ENCODE data around the gene UPK1A. TPM values are rescaled to one million over a fixed set of nuclear protein-coding genes. Genes with fewer than 3 reads are reported as not detected.

UPK1A gene
- total and polyA plus RNA-seq, 2 of the 8 experiments (the other 6 are each of a cell fraction or from before 2014, with no cell fraction given): 0.56 to 9.9 TPM

DNA sequence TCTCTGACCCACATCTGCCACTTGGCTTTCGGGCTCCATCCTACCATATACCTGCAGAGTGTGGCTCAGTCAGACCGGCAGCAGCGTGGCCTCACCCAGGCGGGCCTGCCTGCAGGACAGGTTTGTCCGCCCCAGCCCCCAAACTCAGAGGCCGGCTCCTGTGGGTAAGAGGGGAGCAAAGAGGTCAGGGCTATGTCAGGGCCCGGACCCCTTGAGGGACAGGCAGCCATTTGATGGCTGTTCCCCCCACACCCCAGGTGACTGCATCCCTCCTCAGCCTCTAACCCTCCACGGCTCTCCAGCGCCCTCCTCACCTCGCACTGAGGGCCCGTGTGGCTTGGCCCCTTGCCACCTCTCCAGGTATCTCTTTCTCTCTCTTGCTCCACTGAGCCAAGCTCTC is 25.7 kb downstream of the UPK1A start (continued):
- TF ChIP-seq, protein P1, sequence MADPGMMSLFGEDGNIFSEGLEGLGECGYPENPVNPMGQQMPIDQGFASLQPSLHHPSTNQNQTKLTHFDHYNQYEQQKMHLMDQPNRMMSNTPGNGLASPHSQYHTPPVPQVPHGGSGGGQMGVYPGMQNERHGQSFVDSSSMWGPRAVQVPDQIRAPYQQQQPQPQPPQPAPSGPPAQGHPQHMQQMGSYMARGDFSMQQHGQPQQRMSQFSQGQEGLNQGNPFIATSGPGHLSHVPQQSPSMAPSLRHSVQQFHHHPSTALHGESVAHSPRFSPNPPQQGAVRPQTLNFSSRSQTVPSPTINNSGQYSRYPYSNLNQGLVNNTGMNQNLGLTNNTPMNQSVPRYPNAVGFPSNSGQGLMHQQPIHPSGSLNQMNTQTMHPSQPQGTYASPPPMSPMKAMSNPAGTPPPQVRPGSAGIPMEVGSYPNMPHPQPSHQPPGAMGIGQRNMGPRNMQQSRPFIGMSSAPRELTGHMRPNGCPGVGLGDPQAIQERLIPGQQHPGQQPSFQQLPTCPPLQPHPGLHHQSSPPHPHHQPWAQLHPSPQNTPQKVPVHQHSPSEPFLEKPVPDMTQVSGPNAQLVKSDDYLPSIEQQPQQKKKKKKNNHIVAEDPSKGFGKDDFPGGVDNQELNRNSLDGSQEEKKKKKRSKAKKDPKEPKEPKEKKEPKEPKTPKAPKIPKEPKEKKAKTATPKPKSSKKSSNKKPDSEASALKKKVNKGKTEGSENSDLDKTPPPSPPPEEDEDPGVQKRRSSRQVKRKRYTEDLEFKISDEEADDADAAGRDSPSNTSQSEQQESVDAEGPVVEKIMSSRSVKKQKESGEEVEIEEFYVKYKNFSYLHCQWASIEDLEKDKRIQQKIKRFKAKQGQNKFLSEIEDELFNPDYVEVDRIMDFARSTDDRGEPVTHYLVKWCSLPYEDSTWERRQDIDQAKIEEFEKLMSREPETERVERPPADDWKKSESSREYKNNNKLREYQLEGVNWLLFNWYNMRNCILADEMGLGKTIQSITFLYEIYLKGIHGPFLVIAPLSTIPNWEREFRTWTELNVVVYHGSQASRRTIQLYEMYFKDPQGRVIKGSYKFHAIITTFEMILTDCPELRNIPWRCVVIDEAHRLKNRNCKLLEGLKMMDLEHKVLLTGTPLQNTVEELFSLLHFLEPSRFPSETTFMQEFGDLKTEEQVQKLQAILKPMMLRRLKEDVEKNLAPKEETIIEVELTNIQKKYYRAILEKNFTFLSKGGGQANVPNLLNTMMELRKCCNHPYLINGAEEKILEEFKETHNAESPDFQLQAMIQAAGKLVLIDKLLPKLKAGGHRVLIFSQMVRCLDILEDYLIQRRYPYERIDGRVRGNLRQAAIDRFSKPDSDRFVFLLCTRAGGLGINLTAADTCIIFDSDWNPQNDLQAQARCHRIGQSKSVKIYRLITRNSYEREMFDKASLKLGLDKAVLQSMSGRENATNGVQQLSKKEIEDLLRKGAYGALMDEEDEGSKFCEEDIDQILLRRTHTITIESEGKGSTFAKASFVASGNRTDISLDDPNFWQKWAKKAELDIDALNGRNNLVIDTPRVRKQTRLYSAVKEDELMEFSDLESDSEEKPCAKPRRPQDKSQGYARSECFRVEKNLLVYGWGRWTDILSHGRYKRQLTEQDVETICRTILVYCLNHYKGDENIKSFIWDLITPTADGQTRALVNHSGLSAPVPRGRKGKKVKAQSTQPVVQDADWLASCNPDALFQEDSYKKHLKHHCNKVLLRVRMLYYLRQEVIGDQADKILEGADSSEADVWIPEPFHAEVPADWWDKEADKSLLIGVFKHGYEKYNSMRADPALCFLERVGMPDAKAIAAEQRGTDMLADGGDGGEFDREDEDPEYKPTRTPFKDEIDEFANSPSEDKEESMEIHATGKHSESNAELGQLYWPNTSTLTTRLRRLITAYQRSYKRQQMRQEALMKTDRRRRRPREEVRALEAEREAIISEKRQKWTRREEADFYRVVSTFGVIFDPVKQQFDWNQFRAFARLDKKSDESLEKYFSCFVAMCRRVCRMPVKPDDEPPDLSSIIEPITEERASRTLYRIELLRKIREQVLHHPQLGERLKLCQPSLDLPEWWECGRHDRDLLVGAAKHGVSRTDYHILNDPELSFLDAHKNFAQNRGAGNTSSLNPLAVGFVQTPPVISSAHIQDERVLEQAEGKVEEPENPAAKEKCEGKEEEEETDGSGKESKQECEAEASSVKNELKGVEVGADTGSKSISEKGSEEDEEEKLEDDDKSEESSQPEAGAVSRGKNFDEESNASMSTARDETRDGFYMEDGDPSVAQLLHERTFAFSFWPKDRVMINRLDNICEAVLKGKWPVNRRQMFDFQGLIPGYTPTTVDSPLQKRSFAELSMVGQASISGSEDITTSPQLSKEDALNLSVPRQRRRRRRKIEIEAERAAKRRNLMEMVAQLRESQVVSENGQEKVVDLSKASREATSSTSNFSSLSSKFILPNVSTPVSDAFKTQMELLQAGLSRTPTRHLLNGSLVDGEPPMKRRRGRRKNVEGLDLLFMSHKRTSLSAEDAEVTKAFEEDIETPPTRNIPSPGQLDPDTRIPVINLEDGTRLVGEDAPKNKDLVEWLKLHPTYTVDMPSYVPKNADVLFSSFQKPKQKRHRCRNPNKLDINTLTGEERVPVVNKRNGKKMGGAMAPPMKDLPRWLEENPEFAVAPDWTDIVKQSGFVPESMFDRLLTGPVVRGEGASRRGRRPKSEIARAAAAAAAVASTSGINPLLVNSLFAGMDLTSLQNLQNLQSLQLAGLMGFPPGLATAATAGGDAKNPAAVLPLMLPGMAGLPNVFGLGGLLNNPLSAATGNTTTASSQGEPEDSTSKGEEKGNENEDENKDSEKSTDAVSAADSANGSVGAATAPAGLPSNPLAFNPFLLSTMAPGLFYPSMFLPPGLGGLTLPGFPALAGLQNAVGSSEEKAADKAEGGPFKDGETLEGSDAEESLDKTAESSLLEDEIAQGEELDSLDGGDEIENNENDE (IDR thresholded peaks at IDR 0.05; ENCODE audit: insufficient replicate concordance, low read length): no peak
- no peak for TF ChIP-seq RBBP5 (IDR thresholded peaks at IDR 0.05; ENCODE audit: borderline replicate concordance, low read depth, low read length)

Data from H1 (cell line).